Coronary artery (tissue), 2 donors: Measurements from ENCODE around the gene PLOD2.

Experiments
- DNase-seq: peaks from one replicate; pipeline ENCODE4 v3.0.0-alpha.2; 2017; ENCODE audit warnings: low spot score
- H3K27ac ChIP-seq, 2 donors: fragments of 200-600 bp; sonication (generic); one replicate each; pipeline ENCODE4 v1.5.1; 2016 to 2019
- H3K4me3 ChIP-seq: fragments of 200-600 bp; sonication (generic); 2 replicates; pipeline ENCODE4 v1.5.1; 2016; ENCODE audit warnings: mild to moderate bottlenecking, moderate library complexity
- CTCF ChIP-seq: fragments of 200-600 bp; sonication (generic); IDR thresholded peaks from one replicate; pipeline ENCODE4 v1.5.1; 2019; ENCODE audit warnings: antibody characterized with exemption

PLOD2 gene

GRCh38 chr3:146160964-146161662, at the start of gene PLOD2:
PLOD2 (minus strand) TSS chr3:146161184; CDS start chr3:146160989, 195 bp downstream.
- DNase-seq = peak; percentile 91
- peak within 1 kb of the TSS; percentile 96 for H3K27ac ChIP-seq
- peak within 1 kb of the TSS; percentile 85 for H3K4me3 ChIP-seq
- no peak for TF ChIP-seq CTCF

- Histone ChIP-seq H3K27ac (peak overlapping the region in 1 of 2 donors; percentile 33), H3K4me3 (no peak overlapping the region)
- DNase-seq = no peak
- no peak for TF ChIP-seq CTCF
Measured at GRCh38 chr3:146209371-146209770, 48.4 kb upstream of the PLOD2 start.

- TF ChIP-seq CTCF = no peak
- no peak overlapping the region for H3K4me3 ChIP-seq
- H3K27ac ChIP-seq = no peak overlapping the region
- no peak for DNase-seq
Measured at GRCh38 chr3:146203776-146204175, 42.8 kb upstream of the PLOD2 start.

- TF ChIP-seq CTCF = no peak
- no peak overlapping the region for H3K4me3 ChIP-seq
- peak overlapping the region; percentile 21 to 47 for H3K27ac ChIP-seq
- no peak for DNase-seq
Measured at GRCh38 chr3:146200461-146201220, 39.7 kb upstream of the PLOD2 start.

GRCh38 chr3:146199762-146200161, 38.8 kb upstream of the PLOD2 start:
- DNase-seq = no peak
- Histone ChIP-seq H3K4me3 (no peak overlapping the region), H3K27ac (no peak overlapping the region)
- no peak for TF ChIP-seq CTCF

GRCh38 chr3:146196789-146197188, 35.8 kb upstream of the PLOD2 start:
- no peak overlapping the region for H3K4me3 ChIP-seq
- peak overlapping the region in 1 of 2 donors; percentile 13 for H3K27ac ChIP-seq
- TF ChIP-seq CTCF = no peak
- no peak for DNase-seq
